Measurements from ENCODE around the gene ARHGAP36. TPM values are rescaled to one million over a fixed set of nuclear protein-coding genes. Genes with fewer than 3 reads are reported as not detected.

Gene ARHGAP36
- total and polyA plus RNA-seq, 9 of the 15 experiments (the other 6 are each of a cell fraction or from before 2014, with no cell fraction given) = not detected

GRCh38 chrX:131057706-131058105 lies 440 bp upstream of the ARHGAP36 start (continued):
- TF ChIP-seq KAT7 (CRISPR knock-in tag; IDR thresholded peaks at IDR 0.05; ENCODE audit: borderline replicate concordance) (no peak), FOXP1 (CRISPR knock-in tag; IDR thresholded peaks at IDR 0.05) (no peak), ZBTB1 (CRISPR knock-in tag; IDR thresholded peaks at IDR 0.05; ENCODE audit: borderline replicate concordance, low read depth) (no peak), ATF6 (CRISPR knock-in tag; IDR thresholded peaks at IDR 0.05) (no peak), IRF9 (tag; IDR thresholded peaks at IDR 0.05) (no peak), CC2D1A (IDR thresholded peaks at IDR 0.05) (no peak), FOXJ3 (CRISPR knock-in tag; IDR thresholded peaks at IDR 0.05) (no peak), ARID3B (CRISPR knock-in tag; IDR thresholded peaks at IDR 0.05; ENCODE audit: borderline replicate concordance) (no peak), MITF (IDR thresholded peaks at IDR 0.05) (no peak), C11orf30 (IDR thresholded peaks at IDR 0.05; ENCODE audit: low read depth) (no peak)

All from K562 (cell line).